ENCODE measurements around the gene ZNF232. TPM values are rescaled to one million over a fixed set of nuclear protein-coding genes. Genes with fewer than 3 reads are reported as not detected.

The ZNF232 gene
- 28.7 and 35.4 TPM in 2 replicates for total RNA-seq (2016; rRNA removed; fragmentation: Illumina TruSeq; extraction: Trizol)
- 13.3 and 13.6 TPM in 2 replicates for total RNA-seq (2016; cell fraction: cytosol; rRNA removed; fragmentation: Illumina TruSeq; extraction: Trizol; ENCODE audit: low read depth)
- 29.8 and 36.0 TPM in 2 replicates for total RNA-seq (2016; cell fraction: insoluble cytoplasmic fraction; rRNA removed; fragmentation: Illumina TruSeq; extraction: Trizol)
- total RNA-seq (2016; cell fraction: membrane; rRNA removed; fragmentation: Illumina TruSeq; extraction: Trizol), result 26.1 and 26.5 TPM in 2 replicates
- 22.6 and 26.3 TPM in 2 replicates for total RNA-seq (2016; cell fraction: nucleus; rRNA removed; fragmentation: Illumina TruSeq; extraction: Trizol)
- polyA plus RNA-seq (2011; rRNA removed), result 7.8 and 9.2 TPM in 2 replicates
- 7.4 TPM in 2 replicates for polyA plus RNA-seq (2011; cell fraction: cytosol; rRNA removed)
- 9.1 and 10.7 TPM in 2 replicates for polyA plus RNA-seq (2011; cell fraction: nucleus; rRNA removed)
- polyA plus RNA-seq (2012), result 10.0 and 10.9 TPM in 2 replicates
- polyA plus RNA-seq (2016; cell fraction: cytosol; fragmentation: Illumina TruSeq; extraction: Trizol; ENCODE audit: low read depth), result 8.9 and 10.2 TPM in 2 replicates
- 28.1 and 28.6 TPM in 2 replicates for polyA plus RNA-seq (2016; cell fraction: insoluble cytoplasmic fraction; fragmentation: Illumina TruSeq; extraction: Trizol; ENCODE audit: low read depth)
- polyA plus RNA-seq (2016; cell fraction: membrane; fragmentation: Illumina TruSeq; extraction: Trizol; ENCODE audit: low read depth), result 15.0 and 17.3 TPM in 2 replicates
- 30.1 and 30.5 TPM in 2 replicates for polyA plus RNA-seq (2016; cell fraction: nucleus; fragmentation: Illumina TruSeq; extraction: Trizol; ENCODE audit: insufficient read depth, low read depth)
- polyA minus RNA-seq (2011; rRNA and poly(A)+ RNA removed; ENCODE audit: low replicate concordance), result 3.9 and 8.3 TPM in 2 replicates
- polyA minus RNA-seq (2011; cell fraction: cytosol; rRNA and poly(A)+ RNA removed), result 2.6 and 6.2 TPM in 2 replicates
- 7.5 and 10.1 TPM in 2 replicates for polyA minus RNA-seq (2011; cell fraction: nucleus; rRNA and poly(A)+ RNA removed)
- Bru-seq, nascent RNA, result percentile 61 among the genes with signal in this experiment
- percentile 71 among the genes with signal in this experiment for BruChase-seq, experiment 1, labeled RNA remaining after a 6-hour chase
- BruChase-seq, experiment 2, labeled RNA remaining after a 2-hour chase, result percentile 69 among the genes with signal in this experiment
- long read RNA-seq, experiment 1, partial matches to known transcripts, result 7 of 26 reads
- long read RNA-seq, experiment 1, other reads (novel, unspliced or antisense), result 12 of 26 reads
- long read RNA-seq, experiment 2, transcript ZNF232-205 (5 exons, 1,553 nt), result major isoform, 5 of 50 reads
- long read RNA-seq, experiment 2, partial matches to known transcripts, result 12 of 50 reads
- long read RNA-seq, experiment 2, other reads (novel, unspliced or antisense), result 31 of 50 reads

GRCh38 chr17:5111402-5112204 lies at the start of gene ZNF232:
Gene ZNF232, minus strand, starts transcription at chr17:5111878. Its CDS starts 56 bp downstream, at chr17:5111822.
- H3K4me1 ChIP-seq (ENCODE audit: insufficient read depth, low read length), result peaks cover 33% of the 10 kb centered on the region
- peak within 1 kb of the TSS; percentile 69 to 99 (median 96) for H3K4me3 ChIP-seq (replicated peaks in 1 of 3; ENCODE audit: insufficient read depth in 1 of 3, low read depth in 2 of 3, low read length in 3 of 3)
- peak within 1 kb of the TSS; percentile 84 for H3K9ac ChIP-seq (ENCODE audit: insufficient read depth, low read depth, low read length)
- in situ Hi-C loops (cut with HindIII; ENCODE audit: extremely low pct_ligation_motif_present, low pct_unique_long_range_greater_than_20kb), result no loop called here
- H4K20me1 ChIP-seq (ENCODE audit: insufficient read depth, low read length), result no peaks in the 10 kb centered on the region
- peak within 1 kb of the TSS; percentile 88 for H3K4me2 ChIP-seq (ENCODE audit: low read depth, low read length)
- peak; percentile 94 for DNase-seq (ENCODE audit: low spot score)
- peak within 1 kb of the TSS; percentile 76 for H3K27ac ChIP-seq (ENCODE audit: extremely low read length, insufficient read depth, low read length)
- peaks cover 13% of the 10 kb centered on the region for H3K79me2 ChIP-seq (ENCODE audit: insufficient read depth, low read length)
- peaks cover 11 to 21% of the 10 kb centered on the region in 2 experiments; a peak in 4 of 5 replicates for H3K36me3 ChIP-seq (replicated peaks in 1 of 2; ENCODE audit: control insufficient read depth in 1 of 2, insufficient read depth in 2 of 2, low read length in 2 of 2)
- WGBS (ENCODE audit: low lambda C conversion rate), result 0% methylated on average over 26 of the region's 69 CpGs
- ChIA-PET POLR2A (interaction anchor here (0.7 to 2.3 kb wide), 3 partner anchors 9 to 172 kb away, joined by 3 to 6 read pairs (median 4); partner anchors contain the start of genes RNF167, SLC25A11 and SPAG7), CTCF (ENCODE audit: low intra/inter-chr PET ratio, low total read pairs) (no interaction called here)
- H3K27me3 ChIP-seq (ENCODE audit: control insufficient read depth in 1 of 2, insufficient read depth in 2 of 2, low read length in 2 of 2), result no peaks in the 10 kb centered on the region
- peak; percentile 87 for FAIRE-seq
- H3K9me3 ChIP-seq (ENCODE audit: low read length), result no peaks in the 10 kb centered on the region
- H2AFZ ChIP-seq (ENCODE audit: low read length), result peak within 1 kb of the TSS; percentile 94
- peak; percentile 98 for ATAC-seq
- intact Hi-C loops (cut with micrococcal nuclease; ENCODE audit: unreplicated experiment), result no loop called here
- no TSS peak for BruUV-seq (replicated peaks)
- TF ChIP-seq DPF2 (CRISPR knock-in tag; IDR thresholded peaks at IDR 0.05; ENCODE audit: borderline replicate concordance, low read depth) (no peak), FOXO1 (CRISPR knock-in tag; IDR thresholded peaks at IDR 0.05) (no peak; the same call in 1 of the 2 replicates), ZNF407 (CRISPR knock-in tag; IDR thresholded peaks at IDR 0.05; ENCODE audit: not compliant biosample characterization) (peak; percentile 82), KDM3A (CRISPR knock-in tag; IDR thresholded peaks at IDR 0.05; ENCODE audit: low read depth) (peak; percentile 76; the same call in 1 of the 2 replicates), HDAC6 (IDR thresholded peaks at IDR 0.05; ENCODE audit: low read depth, low read length) (no peak), SUZ12 (IDR thresholded peaks at IDR 0.05; ENCODE audit: low read depth, low read length) (peak; percentile 49; the same call in 1 of the 2 replicates)
- TF ChIP-seq, protein P1, sequence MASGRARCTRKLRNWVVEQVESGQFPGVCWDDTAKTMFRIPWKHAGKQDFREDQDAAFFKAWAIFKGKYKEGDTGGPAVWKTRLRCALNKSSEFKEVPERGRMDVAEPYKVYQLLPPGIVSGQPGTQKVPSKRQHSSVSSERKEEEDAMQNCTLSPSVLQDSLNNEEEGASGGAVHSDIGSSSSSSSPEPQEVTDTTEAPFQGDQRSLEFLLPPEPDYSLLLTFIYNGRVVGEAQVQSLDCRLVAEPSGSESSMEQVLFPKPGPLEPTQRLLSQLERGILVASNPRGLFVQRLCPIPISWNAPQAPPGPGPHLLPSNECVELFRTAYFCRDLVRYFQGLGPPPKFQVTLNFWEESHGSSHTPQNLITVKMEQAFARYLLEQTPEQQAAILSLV (CRISPR knock-in tag; IDR thresholded peaks at IDR 0.05; ENCODE audit: borderline replicate concordance), result peak; percentile 85
